H1 (cell line): ENCODE data around the gene SSTR5. TPM values are rescaled to one million over a fixed set of nuclear protein-coding genes. Genes with fewer than 3 reads are reported as not detected.

Experiments
- EGR1 ChIP-seq: IDR thresholded peaks from 2 replicates; pipeline ENCODE4 v1.6.1; 2011; ENCODE audit warnings: low read depth, low read length, borderline replicate concordance
- RAD21 ChIP-seq, 2 experiments: IDR thresholded peaks in 1 of 2; conservative IDR thresholded peaks in 1 of 2; 2 replicates each; pipeline ENCODE4 v1.6.1; 2011; ENCODE audit warnings: low read depth in 2 of 2, low read length in 2 of 2, improper control_type of control experiment in 1 of 2, inconsistent platforms in 1 of 2, mild to moderate bottlenecking in 1 of 2, moderate library complexity in 1 of 2
- SIN3A ChIP-seq, 2 experiments: IDR thresholded peaks in 1 of 2; conservative IDR thresholded peaks in 1 of 2; 2 replicates each; pipeline ENCODE4 v1.6.1; 2011 to 2012; ENCODE audit warnings: low read length in 2 of 2, improper control_type of control experiment in 1 of 2, low read depth in 1 of 2, mild to moderate bottlenecking in 1 of 2
- TEAD4 ChIP-seq: IDR thresholded peaks from 2 replicates; pipeline ENCODE4 v1.6.1; 2012; ENCODE audit warnings: low read depth, low read length, inconsistent platforms, mixed read lengths
- polyA plus RNA-seq, 7 experiments: library from polyadenylated mRNA; depleted of rRNA in 3 of 7; stranded (reverse) in 5 of 7; unstranded in 2 of 7; fragments of >200 nt in 5 of 7; fragments of 200-250 nt in 2 of 7; gene quantifications; 1 replicate in 5 of 7; 2 replicates in 1 of 7; 4 replicates in 1 of 7; pipeline versions ENCODE4 v1.2.1 to v1.2.3, GENCODE V29; 2011 to 2013; ENCODE audit warnings: missing spikeins in 2 of 7, mixed read lengths in 2 of 7
- total RNA-seq: library from RNA; stranded (reverse); fragmentation: NEBNext Ultra II Directional; extraction: Animal tissue kit (Norgen Biotek cat#: 25700); gene quantifications from 2 replicates; pipeline ENCODE4 v1.2.1, GENCODE V29; 2021

SSTR5 gene
- total and polyA plus RNA-seq, 2 of the 8 experiments (the other 6 are each of a cell fraction or from before 2014, with no cell fraction given), result 0.56 to 0.60 TPM

GRCh38 chr16:1050516-1050915 lies 22.0 kb upstream of the SSTR5 start (continued):
- TF ChIP-seq RAD21 (IDR thresholded peaks at IDR 0.05 in 1 of 2, conservative IDR thresholded peaks at IDR 0.05 in 1 of 2; ENCODE audit: low read depth in 2 of 2, low read length in 2 of 2), result no peak
- no peak for TF ChIP-seq TEAD4
- TF ChIP-seq EGR1, result no peak
- TF ChIP-seq SIN3A (conservative IDR thresholded peaks at IDR 0.05 in 1 of 2, IDR thresholded peaks at IDR 0.05 in 1 of 2; ENCODE audit: low read depth in 1 of 2, low read length in 2 of 2), result no peak
